HCT116 (cell line): ENCODE data around the gene MAP4K2. TPM values are rescaled to one million over a fixed set of nuclear protein-coding genes. Genes with fewer than 3 reads are reported as not detected.

Experiments
- ATAC-seq: fragments of 200-7000 bp; cut with Tn5 transposase; 2 replicates; pipeline ENCODE4 v1.9.1; 2020; ENCODE audit warnings: mild to moderate bottlenecking, moderate library complexity
- BruUV-seq: library from RNA; stranded (reverse); fragments of 400-500 nt; replicated peaks from 2 replicates; lab custom pipeline; 2021; lab: Mats Ljungman, UMichigan
- CTCF ChIA-PET: fragments of 300-600 bp; sonication (Branson Sonifier 250); formaldehyde crosslinking; loops from one replicate; lab custom pipeline; 2021; ENCODE audit warnings: antibody characterized with exemption; lab: Charles Lee
- POLR2A ChIA-PET: fragments of 300-600, 350-600 bp; sonication (Branson Sonifier 250); formaldehyde crosslinking; loops from one replicate; lab custom pipeline; 2021; ENCODE audit warnings: antibody characterized with exemption; lab: Charles Lee
- RAD21 ChIA-PET, 2 experiments: fragments of 300-600 bp; sonication (Branson Sonifier 250); formaldehyde crosslinking; loops; one replicate each; lab custom pipeline; 2023; ENCODE audit warnings: low total read pairs in 2 of 2; ENCODE audit not compliant: uncharacterized antibody in 2 of 2, unreplicated experiment in 2 of 2, low non-redundant PET in 1 of 2; lab: Charles Lee
- DNase-seq: peaks from one replicate; pipeline ENCODE4 v3.0.0-alpha.2; 2010; ENCODE audit warnings: low read depth, low spot score
- H2AFZ ChIP-seq: fragments of 200-600 bp; shearing (Covaris generic), sonication (generic); 2 replicates; pipeline ENCODE4 v1.6.1; 2017; ENCODE audit warnings: low read depth, mixed run types, mixed read lengths, antibody characterized with exemption, low read length; ENCODE audit not compliant: poor library complexity, severe bottlenecking
- H3K27ac ChIP-seq: 2 replicates; pipeline ENCODE4 v1.5.1; 2012; ENCODE audit warnings: low read depth, low read length
- H3K27me3 ChIP-seq: fragments of 200-600 bp; sonication (generic); 2 replicates; pipeline ENCODE4 v1.6.1; 2016; ENCODE audit warnings: mixed run types, low read length, mixed read lengths; ENCODE audit not compliant: insufficient read depth
- H3K36me3 ChIP-seq, 2 experiments: fragments of 200-500 bp in 1 of 2; fragments of 200-600 bp in 1 of 2; sonication (Bioruptor generic) in 1 of 2; sonication (generic) in 1 of 2; 2 replicates each; pipeline versions ENCODE4 v1.5.1 to v1.6.1; 2014 to 2016; ENCODE audit warnings: low read length in 2 of 2, inconsistent platforms in 1 of 2, mixed read lengths in 1 of 2, mixed run types in 1 of 2; ENCODE audit not compliant: insufficient read depth in 2 of 2, control insufficient read depth in 1 of 2
- H3K4me1 ChIP-seq, 2 experiments: fragments of 200-600 bp in 1 of 2; sonication (generic) in 1 of 2; 2 replicates each; pipeline versions ENCODE4 v1.5.1 to v1.6.1; 2012 to 2017; ENCODE audit warnings: low read length in 2 of 2, inconsistent platforms in 1 of 2, mild to moderate bottlenecking in 1 of 2, mixed read lengths in 1 of 2, mixed run types in 1 of 2, moderate library complexity in 1 of 2; ENCODE audit not compliant: insufficient read depth in 2 of 2, control insufficient read depth in 1 of 2
- H3K4me2 ChIP-seq: fragments of 200-600 bp; sonication (generic); 2 replicates; pipeline ENCODE4 v1.6.1; 2017; ENCODE audit warnings: mixed run types, low read length, mixed read lengths
- H3K4me3 ChIP-seq, 2 experiments: fragments of 200-600 bp in 1 of 2; sonication (generic) in 1 of 2; replicated peaks in 1 of 2; 2 replicates each; pipeline ENCODE4 v1.5.1; 2011 to 2016; ENCODE audit warnings: low read length in 2 of 2, control low read depth in 1 of 2, low read depth in 1 of 2, mild to moderate bottlenecking in 1 of 2, mixed read lengths in 1 of 2, mixed run types in 1 of 2
- H3K79me2 ChIP-seq: fragments of 200-600 bp; sonication (generic); 2 replicates; pipeline ENCODE4 v1.6.1; 2017; ENCODE audit warnings: mild to moderate bottlenecking, mixed run types, low read length, moderate library complexity, mixed read lengths; ENCODE audit not compliant: insufficient read depth
- H3K9ac ChIP-seq: fragments of 200-600 bp; sonication (generic); 2 replicates; pipeline ENCODE4 v1.6.1; 2016; ENCODE audit warnings: low read length, mixed read lengths
- H3K9me2 ChIP-seq: fragments of 200-600 bp; sonication (generic), shearing (Covaris generic); 2 replicates; pipeline ENCODE4 v1.6.1; 2017; ENCODE audit warnings: mixed run types, mild to moderate bottlenecking, moderate library complexity; ENCODE audit not compliant: insufficient read depth
- H3K9me3 ChIP-seq, 2 experiments: fragments of 200-500 bp in 1 of 2; fragments of 200-600 bp in 1 of 2; sonication (Bioruptor generic) in 1 of 2; sonication (generic) in 1 of 2; 2 replicates each; pipeline ENCODE4 v1.6.1; 2014 to 2017; ENCODE audit warnings: low read length in 2 of 2, mixed read lengths in 2 of 2, inconsistent platforms in 1 of 2, low read depth in 1 of 2, mild to moderate bottlenecking in 1 of 2, mixed run types in 1 of 2, moderate library complexity in 1 of 2; ENCODE audit not compliant: control insufficient read depth in 1 of 2, insufficient read depth in 1 of 2
- H4K20me1 ChIP-seq: fragments of 200-600 bp; sonication (generic), shearing (Covaris generic); 2 replicates; pipeline ENCODE4 v1.6.1; 2017; ENCODE audit warnings: mixed run types, mild to moderate bottlenecking, moderate library complexity; ENCODE audit not compliant: insufficient read depth
- ATF3 ChIP-seq: IDR thresholded peaks from 2 replicates; pipeline ENCODE4 v1.6.1; 2012
- CEBPB ChIP-seq: IDR thresholded peaks from 2 replicates; pipeline ENCODE4 v1.6.1; 2012; ENCODE audit warnings: low read depth
- ELF1 ChIP-seq: IDR thresholded peaks from 2 replicates; pipeline ENCODE4 v1.6.1; 2012; ENCODE audit warnings: low read depth, borderline replicate concordance
- EZH2 ChIP-seq: fragments of 200-600 bp; sonication (generic); IDR thresholded peaks from 2 replicates; pipeline ENCODE4 v1.6.1; 2017; ENCODE audit warnings: antibody characterized with exemption, mixed run types
- EZH2phosphoT487 ChIP-seq: fragments of 200-600 bp; IDR thresholded peaks from 2 replicates; pipeline ENCODE4 v1.6.1; 2018; ENCODE audit warnings: antibody characterized with exemption, borderline replicate concordance
- FOSL1 ChIP-seq: IDR thresholded peaks from 2 replicates; pipeline ENCODE4 v1.6.1; 2012; ENCODE audit warnings: low read depth
- JUND ChIP-seq: IDR thresholded peaks from 2 replicates; pipeline ENCODE4 v1.6.1; 2012
- POLR2AphosphoS5 ChIP-seq: IDR thresholded peaks from 2 replicates; pipeline ENCODE4 v1.6.1; 2011; ENCODE audit warnings: mild to moderate bottlenecking, low read depth, low read length, moderate library complexity
- REST ChIP-seq: IDR thresholded peaks from 2 replicates; pipeline ENCODE4 v1.6.1; 2012; ENCODE audit warnings: low read depth
- SIN3A ChIP-seq: IDR thresholded peaks from 2 replicates; pipeline ENCODE4 v1.6.1; 2012; ENCODE audit warnings: low read depth
- TCF7L2 ChIP-seq: IDR thresholded peaks from 2 replicates; pipeline ENCODE4 v1.7.0; 2011; ENCODE audit warnings: borderline replicate concordance, inconsistent platforms; ENCODE audit not compliant: insufficient read depth, insufficient read length; ENCODE audit errors: extremely low read depth
- YY1 ChIP-seq: IDR thresholded peaks from 2 replicates; pipeline ENCODE4 v1.6.1; 2011; ENCODE audit warnings: low read length, low read depth, moderate library complexity, mild to moderate bottlenecking; ENCODE audit not compliant: insufficient replicate concordance; ENCODE audit errors: extremely low read depth
- ZNF274 ChIP-seq: fragments of 200-500 bp; sonication (Bioruptor generic); IDR thresholded peaks from 2 replicates; pipeline ENCODE4 v1.6.1; 2014; ENCODE audit warnings: mild to moderate bottlenecking, low read depth, low read length, inconsistent platforms
- intact Hi-C: fragments of 100-400 bp; cut with micrococcal nuclease; formaldehyde crosslinking; loops from 2 replicates; pipeline ENCODE4 v1.10.0; 2022
- total RNA-seq: library from RNA; stranded (reverse); gene quantifications from one replicate; pipeline ENCODE4 v1.2.1, GENCODE V29; 2021; ENCODE audit not compliant: unreplicated experiment
- TF ChIP-seq, protein P1 (sequence below): IDR thresholded peaks from 2 replicates; pipeline ENCODE4 v1.6.1; 2012

Gene MAP4K2
- total RNA-seq, 1 experiment from 2014 or later = 44.2 TPM

GRCh38 chr11:64752175-64752970 is 50.6 kb downstream of the MAP4K2 start (continued):
- no peak for TF ChIP-seq JUND
- TF ChIP-seq, all 23 proteins: peak for 0

GRCh38 chr11:64751580-64751979 is 51.4 kb downstream of the MAP4K2 start:
- no peaks in the 10 kb centered on the region for H4K20me1 ChIP-seq
- no peak for DNase-seq
- H3K9me3 ChIP-seq = no peaks in the 10 kb centered on the region
- H3K9ac ChIP-seq = no peak overlapping the region
- H3K27ac ChIP-seq = no peak overlapping the region
- no peaks in the 10 kb centered on the region for H3K9me2 ChIP-seq
- no peaks in the 10 kb centered on the region for H3K36me3 ChIP-seq
- no peak for ATAC-seq
- ChIA-PET POLR2A (no interaction called here), CTCF (interaction anchor here (1.0 kb wide), 1 partner anchor 10 kb away, joined by 3 read pairs; no protein-coding TSS in a partner anchor), RAD21 (no interaction called here)
- no TSS peak for BruUV-seq
- peaks cover 0 to 6% of the 10 kb centered on the region in 2 experiments; a peak in 1 of 4 replicates for H3K4me1 ChIP-seq
- H3K27me3 ChIP-seq = no peaks in the 10 kb centered on the region
- no peak overlapping the region for H3K4me3 ChIP-seq
- no peaks in the 10 kb centered on the region for H3K79me2 ChIP-seq
- no peak overlapping the region for H2AFZ ChIP-seq
- TF ChIP-seq TCF7L2 = no peak
- TF ChIP-seq SIN3A = no peak
- no peak for TF ChIP-seq FOSL1
- TF ChIP-seq ZNF274 = no peak
- no peak for TF ChIP-seq ATF3
- TF ChIP-seq CEBPB = no peak
- intact Hi-C loops = no loop called here
- no peak overlapping the region for H3K4me2 ChIP-seq

GRCh38 chr11:64751136-64751535 is 51.9 kb downstream of the MAP4K2 start:
- Histone ChIP-seq H3K36me3 (no peaks in the 10 kb centered on the region), H3K27ac (no peak overlapping the region), H3K4me3 (no peak overlapping the region), H3K9me2 (no peaks in the 10 kb centered on the region), H3K9me3 (no peaks in the 10 kb centered on the region), H4K20me1 (no peaks in the 10 kb centered on the region), H3K4me2 (no peak overlapping the region), H3K79me2 (no peaks in the 10 kb centered on the region), H3K27me3 (no peaks in the 10 kb centered on the region), H3K9ac (no peak overlapping the region), H3K4me1 (peaks cover 0 to 5% of the 10 kb centered on the region in 2 experiments; a peak in 1 of 4 replicates), H2AFZ (no peak overlapping the region)
- no TSS peak for BruUV-seq
- DNase-seq = no peak
- POLR2A ChIA-PET = no interaction called here
- RAD21 ChIA-PET = no interaction called here
- intact Hi-C loops = no loop called here
- ATAC-seq = no peak
- CTCF ChIA-PET = no interaction called here
- TF ChIP-seq YY1 (no peak), ELF1 (no peak), CEBPB (no peak), POLR2AphosphoS5 (no peak), FOSL1 (no peak), TCF7L2 (no peak), EZH2phosphoT487 (no peak), EZH2 (no peak), REST (no peak)
- TF ChIP-seq, protein P1, sequence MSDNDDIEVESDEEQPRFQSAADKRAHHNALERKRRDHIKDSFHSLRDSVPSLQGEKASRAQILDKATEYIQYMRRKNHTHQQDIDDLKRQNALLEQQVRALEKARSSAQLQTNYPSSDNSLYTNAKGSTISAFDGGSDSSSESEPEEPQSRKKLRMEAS = no peak
